HG02870 (cell line): ENCODE measurements around the gene ASCL1.
A peak's percentile ranks its signal among the peaks of the same experiment; 100 is the strongest.

Source experiments
- ATAC-seq: cut with Tn5 transposase; IDR thresholded peaks from one replicate; pipeline ENCODE4 v1.9.1; 2021; ENCODE audit warnings: mild to moderate bottlenecking, moderate library complexity; ENCODE audit not compliant: unreplicated experiment

Gene ASCL1

DNA sequence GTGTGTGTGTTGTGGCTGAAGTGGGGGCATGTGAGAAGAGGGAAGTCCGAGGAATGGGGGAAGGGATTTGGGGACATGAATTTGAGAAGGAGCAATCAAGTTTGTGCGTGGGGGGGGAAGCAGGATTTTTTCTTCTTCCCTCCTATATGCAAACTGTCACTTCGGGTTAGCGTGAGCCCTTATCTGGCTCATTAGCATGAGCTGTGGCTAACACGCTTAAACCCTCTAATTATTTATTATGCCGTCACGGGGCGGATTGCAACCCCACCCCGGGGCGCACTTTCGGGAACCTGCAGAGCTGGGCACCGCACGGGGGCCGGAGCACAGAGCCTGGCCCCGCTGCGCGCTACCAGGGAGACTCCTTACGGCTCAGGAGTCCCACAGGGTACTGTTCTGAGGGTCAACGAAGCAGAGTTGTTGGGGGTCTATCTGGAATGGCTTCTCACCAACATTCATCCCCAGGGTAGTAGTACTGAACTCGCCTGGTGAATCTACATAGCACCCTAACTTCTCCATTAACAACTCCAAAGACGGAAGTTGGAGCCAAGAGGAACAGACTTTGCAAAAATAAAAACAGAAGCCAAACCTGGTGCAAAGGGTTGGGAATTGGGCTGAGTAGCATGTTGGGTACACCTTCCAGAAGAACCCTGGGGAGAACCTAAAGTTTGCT lies 6.4 kb upstream of the ASCL1 start:
- ATAC-seq = no peak

DNA sequence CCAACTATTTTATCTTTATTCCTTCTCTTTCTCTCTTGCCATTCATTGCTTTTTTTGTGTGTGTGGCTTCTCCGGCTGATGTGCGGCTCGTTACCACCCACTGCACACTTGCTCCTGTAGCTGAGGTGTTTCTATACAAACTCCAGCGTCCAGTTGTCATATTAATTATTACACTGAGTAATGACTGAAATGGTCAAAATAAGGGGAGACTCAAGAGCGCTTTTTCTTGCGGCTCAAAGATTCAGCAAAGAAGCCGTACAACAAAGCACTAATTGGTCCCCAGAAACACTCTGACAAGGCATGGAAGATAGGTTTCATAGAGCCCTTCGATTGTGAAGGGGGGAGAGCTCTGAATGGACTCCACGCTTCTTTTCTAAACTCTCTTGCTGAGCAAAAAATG lies 5.6 kb upstream of the ASCL1 start:
- no peak for ATAC-seq

DNA sequence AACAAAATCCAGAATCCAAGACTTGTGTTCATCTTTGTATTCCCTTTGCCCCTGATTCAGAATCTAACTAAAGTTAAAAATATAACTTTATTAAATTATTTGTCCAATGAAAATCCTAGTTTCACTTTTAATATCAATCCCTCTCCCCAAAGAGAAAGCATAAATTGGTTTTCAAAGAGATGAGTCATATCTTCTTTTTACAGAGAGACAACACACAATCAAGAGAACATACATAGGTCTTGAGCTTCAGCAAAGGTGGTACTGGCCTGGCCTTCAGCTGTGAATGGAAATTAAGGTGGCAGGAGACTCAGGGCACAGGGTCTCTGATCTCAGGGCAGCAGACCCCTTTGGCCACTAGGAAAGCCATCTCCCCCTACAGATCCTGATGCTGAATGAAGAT lies 4.3 kb upstream of the ASCL1 start:
- no peak for ATAC-seq

DNA sequence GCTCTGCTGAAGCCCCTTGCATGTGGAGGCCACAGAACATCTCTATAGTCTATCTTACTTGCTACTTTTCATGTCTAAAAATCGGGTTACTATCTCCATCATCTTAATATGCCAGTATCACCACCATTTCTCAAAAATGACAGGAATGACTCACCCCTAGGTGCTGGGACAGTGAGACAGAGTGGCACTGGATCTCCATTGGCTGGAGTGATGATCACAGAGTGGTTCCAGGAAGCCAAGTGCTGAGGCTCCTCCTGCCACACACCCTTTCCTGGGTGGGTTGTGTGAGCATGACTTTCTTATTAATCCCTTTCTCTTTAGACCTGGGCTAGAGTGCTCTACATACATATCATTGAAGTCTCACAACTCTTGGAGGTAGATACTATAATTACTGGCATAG lies 3.3 kb upstream of the ASCL1 start:
- no peak for ATAC-seq

DNA sequence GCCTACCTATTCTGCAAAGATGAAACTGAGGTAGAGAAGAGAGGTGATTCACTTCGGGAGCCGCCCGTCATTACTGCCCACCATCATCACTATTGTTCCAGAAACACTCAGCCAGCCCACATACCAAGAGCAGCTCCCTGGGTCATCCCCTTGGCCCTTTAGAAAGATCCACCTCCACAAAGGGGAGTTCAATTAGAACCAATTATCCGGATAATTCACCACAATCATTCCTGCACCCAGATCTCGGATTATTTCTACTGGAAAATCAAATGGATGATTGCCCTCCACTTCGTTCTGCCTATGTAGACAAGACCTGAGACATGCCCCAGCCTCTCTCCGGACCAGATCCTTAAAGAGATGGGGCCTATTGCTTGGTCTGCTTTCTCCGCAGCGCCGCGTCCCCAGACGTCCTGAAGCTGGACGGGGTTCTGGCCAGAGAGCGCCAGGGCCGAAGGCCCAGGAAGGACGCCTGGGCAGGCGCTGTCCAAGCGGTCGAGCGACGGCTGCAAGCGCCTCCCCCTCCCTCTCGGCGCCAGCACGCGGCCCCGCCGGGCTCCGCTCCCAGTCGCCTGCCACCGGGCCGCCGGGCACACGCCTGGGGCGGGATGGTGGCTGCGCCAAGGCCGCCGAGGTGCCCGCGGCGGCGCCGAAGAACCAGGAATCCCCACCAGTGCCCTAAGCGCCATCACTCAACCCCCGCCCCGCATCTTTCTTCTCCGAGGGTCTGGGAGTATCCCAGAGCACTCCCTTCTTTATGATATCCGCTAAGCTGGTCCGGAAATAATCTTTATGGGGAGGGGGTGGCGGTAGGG lies 1.3 kb upstream of the ASCL1 start:
- ATAC-seq = no peak

DNA sequence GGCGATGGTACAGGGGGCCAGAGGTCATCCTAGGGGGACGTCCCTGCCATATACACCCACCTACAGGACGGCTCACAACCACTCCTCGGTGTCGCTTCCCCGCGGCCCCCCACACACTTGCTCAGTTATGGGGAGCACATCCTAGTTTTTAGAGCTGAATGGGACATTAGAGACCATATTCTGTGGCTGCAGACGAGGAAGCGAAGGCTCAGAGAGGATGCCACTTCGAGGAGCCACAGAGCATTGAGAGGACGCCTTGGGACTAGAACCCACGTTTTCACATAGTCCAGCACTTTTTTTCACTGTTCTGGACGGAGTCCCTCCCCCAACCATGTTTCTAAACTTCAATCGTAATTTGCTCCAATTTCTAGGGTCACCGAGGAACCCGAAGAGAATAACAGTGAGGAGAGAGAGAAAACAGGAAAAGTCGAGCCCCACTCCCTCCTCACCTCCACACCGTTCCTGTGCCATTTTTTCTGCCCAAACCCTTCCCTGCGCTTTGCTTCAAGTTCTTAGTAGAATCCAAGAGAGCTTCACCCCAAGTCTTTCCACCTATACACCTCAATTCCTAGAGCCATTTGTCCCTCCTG lies 641 bp upstream of the ASCL1 start:
- no peak for ATAC-seq

DNA sequence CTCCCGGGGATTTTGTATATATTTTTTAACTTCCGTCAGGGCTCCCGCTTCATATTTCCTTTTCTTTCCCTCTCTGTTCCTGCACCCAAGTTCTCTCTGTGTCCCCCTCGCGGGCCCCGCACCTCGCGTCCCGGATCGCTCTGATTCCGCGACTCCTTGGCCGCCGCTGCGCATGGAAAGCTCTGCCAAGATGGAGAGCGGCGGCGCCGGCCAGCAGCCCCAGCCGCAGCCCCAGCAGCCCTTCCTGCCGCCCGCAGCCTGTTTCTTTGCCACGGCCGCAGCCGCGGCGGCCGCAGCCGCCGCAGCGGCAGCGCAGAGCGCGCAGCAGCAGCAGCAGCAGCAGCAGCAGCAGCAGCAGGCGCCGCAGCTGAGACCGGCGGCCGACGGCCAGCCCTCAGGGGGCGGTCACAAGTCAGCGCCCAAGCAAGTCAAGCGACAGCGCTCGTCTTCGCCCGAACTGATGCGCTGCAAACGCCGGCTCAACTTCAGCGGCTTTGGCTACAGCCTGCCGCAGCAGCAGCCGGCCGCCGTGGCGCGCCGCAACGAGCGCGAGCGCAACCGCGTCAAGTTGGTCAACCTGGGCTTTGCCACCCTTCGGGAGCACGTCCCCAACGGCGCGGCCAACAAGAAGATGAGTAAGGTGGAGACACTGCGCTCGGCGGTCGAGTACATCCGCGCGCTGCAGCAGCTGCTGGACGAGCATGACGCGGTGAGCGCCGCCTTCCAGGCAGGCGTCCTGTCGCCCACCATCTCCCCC lies 777 bp downstream of the ASCL1 start:
- peak; percentile 53 for ATAC-seq

DNA sequence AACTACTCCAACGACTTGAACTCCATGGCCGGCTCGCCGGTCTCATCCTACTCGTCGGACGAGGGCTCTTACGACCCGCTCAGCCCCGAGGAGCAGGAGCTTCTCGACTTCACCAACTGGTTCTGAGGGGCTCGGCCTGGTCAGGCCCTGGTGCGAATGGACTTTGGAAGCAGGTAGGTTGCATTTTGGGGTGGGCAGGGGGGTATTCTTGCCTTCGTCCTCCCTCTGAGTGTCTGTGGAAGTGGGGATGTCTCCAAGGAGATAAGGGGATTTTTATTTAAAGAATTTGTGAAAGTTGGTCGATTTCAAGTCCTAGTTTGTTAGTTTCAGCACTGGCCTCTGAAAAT lies 1.3 kb downstream of the ASCL1 start:
- no peak for ATAC-seq

DNA sequence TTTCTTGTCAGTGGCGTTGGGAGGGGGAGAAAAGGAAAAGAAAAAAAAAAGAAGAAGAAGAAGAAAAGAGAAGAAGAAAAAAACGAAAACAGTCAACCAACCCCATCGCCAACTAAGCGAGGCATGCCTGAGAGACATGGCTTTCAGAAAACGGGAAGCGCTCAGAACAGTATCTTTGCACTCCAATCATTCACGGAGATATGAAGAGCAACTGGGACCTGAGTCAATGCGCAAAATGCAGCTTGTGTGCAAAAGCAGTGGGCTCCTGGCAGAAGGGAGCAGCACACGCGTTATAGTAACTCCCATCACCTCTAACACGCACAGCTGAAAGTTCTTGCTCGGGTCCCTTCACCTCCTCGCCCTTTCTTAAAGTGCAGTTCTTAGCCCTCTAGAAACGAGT lies 1.9 kb downstream of the ASCL1 start:
- no peak for ATAC-seq

DNA sequence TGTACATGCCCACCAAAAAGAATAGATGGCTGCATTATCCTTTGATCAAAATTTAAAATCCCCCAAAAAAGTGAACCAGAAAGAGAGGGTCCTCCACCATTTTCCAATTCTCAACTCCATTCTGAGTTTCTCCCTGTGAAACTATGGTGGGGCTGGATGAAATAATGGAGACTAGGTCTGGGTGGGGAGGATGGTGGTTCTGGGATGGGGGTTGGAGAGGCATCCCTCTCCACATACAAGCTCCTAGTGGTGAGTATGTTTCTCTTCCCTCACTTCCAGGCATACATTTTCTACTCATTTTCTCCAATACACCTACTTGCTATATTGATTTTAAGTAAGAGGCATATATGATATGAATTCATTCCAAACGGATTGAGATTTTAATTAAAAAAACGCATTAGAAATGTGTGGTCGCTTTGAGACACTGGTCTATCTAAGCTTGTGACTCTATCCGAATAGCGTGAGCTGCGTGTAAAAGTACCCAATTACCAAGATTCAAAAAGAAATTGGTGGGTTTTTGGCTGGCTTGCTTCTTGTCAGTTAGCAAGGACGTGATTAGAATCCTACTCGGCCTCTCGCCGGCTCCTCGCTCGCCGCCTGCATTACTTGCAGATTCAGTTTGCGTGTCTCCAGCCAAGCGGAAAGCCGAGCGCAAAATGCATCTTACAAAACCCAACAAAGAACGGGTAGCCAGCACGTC lies 3.4 kb downstream of the ASCL1 start:
- no peak for ATAC-seq

DNA sequence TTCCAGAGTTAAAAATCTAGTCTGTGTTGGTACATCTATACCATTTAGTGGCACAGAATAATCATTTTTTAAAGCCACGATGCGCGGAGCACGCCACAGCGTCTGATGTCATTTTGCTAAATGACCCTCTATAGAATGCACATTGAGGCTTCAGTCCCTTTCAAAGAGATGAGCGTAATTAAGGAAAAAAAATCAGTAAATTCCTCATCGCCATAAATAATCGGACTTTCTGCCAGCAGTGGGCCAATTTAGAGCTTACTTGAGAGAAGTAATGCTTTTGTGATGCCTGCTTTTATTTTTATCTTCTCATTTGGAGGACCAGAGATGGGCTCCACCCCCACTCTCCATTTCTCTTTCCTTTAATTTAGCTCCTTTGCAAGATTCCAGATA lies 4.0 kb downstream of the ASCL1 start:
- ATAC-seq = no peak

DNA sequence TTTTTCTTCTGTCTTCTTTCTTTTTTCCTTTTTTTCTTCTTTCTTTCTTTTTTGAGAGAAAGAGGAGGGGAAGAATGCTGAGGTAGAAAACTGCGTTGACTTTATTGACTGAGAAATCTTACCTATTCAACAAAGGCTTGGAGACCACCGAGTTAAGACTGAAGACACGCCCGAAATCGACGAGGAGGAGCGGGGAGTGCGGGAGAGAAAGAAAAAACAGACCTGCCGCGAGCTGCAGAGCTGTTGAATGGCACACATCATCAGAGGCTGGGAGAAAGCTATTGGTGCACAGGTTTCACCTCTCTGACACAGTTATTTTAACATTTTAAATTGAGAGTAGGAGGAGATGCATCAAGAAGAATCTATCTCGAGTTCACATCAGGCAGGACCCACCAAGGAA lies 5.1 kb downstream of the ASCL1 start:
- ATAC-seq = no peak

DNA sequence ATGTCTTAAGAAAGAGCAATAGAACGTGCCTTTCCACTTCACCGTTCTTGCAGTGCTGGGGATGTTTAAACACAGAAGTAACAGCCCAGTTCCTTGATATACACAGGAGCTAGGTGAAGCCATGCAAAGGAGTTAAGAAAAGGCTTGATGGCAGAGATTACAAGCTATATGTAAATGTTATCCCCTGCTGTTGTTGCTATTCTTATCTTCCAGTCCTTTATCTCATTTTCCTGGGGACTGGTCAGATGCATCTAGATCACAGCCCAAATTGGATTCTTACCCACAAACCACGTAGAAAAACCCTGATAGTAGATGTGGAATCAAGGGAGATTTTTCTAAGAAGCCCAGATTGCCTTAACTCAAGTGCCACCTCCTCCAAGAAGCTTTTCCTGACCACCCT lies 5.5 kb downstream of the ASCL1 start:
- ATAC-seq = no peak

DNA sequence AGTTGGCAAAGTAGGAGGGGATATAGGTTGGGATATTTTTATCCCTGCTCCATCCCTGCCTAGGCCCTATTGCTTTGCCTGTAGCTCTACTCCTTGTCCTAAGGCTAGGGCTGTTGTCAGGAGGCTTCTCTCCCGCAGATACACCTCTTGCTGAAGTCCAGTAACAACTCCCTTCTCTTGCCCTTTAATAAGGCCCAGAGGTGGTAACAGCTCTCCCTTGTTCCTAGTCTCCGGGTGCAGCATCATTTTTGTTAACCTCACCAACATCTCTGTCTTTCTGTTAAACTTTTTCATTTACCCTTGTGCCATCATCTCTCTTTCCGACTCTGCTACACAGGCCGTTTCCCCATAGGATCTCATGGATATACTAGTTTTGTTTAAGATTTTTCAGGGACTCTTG lies 6.3 kb downstream of the ASCL1 start:
- no peak for ATAC-seq

DNA sequence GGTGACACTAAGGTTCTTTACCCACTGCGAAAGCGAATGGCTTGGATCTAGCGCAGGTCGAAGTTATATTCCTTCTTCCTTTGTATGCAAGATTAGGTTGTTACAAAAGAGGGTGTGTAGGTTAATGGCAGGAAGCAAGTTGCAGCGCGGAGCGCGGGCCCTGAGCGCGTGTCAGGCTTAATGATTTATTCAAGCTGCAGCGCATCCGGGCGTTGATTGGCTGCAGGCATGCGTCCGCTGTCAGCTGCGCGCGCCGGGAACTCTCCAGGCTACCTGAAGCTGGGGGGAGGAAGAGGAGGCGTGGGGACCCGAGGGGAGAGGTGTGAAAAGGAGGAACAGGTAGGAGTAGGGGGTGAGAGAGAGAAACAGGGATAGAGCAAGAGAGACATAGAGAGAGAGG lies 7.4 kb downstream of the ASCL1 start:
- ATAC-seq = no peak

DNA sequence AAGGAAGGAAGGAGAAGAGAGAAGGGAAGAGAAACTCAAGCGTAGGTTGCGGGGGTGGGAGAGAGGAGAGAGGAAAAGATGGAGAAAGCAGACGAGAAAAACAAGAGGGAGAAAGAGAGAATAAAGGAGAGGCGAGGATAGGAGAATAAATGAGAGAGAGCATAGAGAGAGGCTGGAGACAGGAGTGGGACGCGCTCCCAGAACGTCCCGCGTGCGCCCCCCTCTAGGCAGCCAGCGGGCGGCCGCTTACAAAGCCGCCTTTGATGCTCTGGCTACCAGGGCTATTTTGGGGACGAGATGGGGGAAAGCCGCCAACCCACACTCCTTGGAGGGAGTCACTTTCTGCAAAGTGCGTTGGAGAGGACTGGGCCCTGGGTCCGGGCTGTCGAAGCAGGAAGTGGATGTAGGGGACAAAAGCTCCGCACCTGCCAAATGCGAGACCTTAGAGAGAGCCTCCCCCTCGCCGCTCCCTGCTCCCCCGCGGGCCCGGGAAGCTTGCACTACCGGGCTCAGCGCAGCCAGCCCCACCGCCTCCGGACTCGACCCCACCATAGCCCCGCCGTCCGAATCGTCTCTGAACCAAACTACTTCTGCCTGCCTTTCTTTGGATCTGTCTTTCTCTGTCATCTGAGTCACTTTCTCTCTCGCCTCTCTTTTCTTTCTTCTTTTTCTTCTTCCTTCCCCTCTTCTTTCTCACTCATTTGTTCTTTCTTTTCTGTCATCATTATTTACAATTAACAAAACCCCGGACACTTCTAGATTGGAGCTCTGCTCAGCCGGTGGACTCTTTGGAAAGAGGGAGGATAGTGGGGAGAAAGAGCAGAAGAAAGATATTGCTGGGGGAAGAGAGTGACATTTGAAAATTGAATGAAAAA lies 8.0 kb downstream of the ASCL1 start:
- no peak for ATAC-seq

DNA sequence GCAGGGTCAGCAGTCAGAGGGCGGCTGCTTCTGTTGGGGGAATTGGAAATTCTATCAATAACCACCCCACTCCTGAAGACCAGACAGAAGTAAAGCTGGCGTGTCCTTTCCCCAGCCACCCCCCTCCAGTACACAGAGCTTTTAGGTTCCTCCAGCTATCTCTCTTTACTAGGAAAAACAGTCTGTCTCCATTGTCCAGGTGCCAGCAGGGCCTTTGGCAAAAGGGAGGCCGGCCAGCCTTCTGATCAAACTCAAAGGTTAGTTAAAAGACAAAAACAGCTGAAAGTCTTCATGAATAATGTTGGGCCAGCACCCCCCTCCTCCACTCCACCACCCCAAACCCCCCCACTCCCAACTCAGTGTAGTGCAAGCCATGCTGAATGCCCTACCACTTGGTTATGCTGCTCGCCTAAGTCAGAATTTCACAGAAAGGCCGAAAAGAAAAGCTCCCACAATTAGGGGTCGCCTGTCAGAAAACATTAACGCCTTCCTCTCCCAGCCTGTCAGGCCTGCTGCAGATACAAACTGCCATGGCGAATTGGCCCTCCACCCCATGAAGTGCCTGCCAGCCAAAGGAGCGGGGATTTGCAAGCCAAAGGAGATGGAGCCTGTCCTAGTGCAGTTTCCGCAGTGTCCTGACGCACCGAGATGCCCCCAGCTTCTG lies 8.9 kb downstream of the ASCL1 start:
- no peak for ATAC-seq

DNA sequence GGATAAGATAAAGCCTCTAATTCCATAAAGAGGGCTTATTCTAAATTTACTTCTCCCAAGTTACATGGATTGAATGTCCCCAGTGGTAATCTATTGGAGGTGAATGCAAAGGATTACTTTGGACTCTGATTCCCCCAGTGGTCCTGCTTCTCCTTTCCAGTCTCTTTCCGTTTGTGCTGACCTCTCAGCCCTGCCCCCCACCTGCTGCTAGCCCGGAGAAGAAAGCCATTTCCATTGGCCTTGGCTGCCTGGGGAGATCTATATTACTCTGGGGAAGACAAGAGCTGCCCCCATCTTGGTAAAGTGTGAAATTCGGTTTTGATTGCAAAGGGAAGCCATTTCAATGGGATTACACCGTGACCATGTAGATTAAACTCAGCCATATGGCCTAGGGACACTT lies 13.3 kb downstream of the ASCL1 start:
- no peak for ATAC-seq

DNA sequence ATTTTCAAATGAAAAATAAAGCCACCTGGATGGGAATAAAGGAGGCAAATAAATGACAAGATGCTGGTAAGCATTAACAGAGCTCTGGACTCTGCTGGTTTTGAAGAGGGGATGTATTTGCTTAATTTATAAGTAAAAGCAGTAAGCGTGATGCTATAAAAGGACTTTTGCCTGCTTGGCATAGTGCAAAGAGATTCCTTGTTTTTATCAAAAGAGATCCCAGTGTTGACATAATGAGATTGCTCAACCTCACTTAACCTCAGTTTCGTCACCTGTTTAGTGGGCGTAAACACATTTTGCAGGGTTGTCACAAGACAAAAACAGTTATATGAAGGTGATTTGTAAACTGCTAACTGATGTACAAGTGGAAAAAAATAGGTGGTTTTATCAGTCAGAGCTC lies 13.8 kb downstream of the ASCL1 start:
- ATAC-seq = no peak

DNA sequence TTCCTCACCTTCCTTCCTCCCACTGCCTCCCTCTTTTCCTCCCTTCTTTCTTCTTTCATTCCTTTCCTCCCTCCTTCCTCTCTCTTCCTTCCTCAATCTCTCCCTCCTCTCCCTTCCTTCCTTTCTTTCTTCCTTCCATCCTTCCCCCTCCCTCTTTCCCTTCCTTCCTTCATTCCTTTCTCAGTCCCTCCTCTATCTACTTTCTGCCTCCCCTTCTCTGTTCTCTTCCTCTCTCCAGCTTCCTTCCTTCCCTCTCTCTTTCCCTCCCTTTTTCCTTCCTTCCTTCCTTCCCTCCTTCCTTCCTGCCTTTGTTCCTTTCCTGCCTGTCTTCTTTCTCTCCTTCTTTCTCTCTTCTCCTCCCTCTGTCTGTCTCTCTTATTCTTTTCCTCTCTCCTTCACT lies 16.1 kb downstream of the ASCL1 start:
- no peak for ATAC-seq
